Left cardiac atrium (tissue), 4 donors: Measurements from ENCODE around the gene IQSEC2. TPM values are rescaled to one million over a fixed set of nuclear protein-coding genes. Genes with fewer than 3 reads are reported as not detected.
A peak's percentile ranks its signal among the peaks of the same experiment; 100 is the strongest.

ENCODE experiments used
- ATAC-seq, 2 donors: fragments of 200-7000 bp; cut with Tn5 transposase; one replicate each; pipeline ENCODE4 v1.9.1; 2020; ENCODE audit warnings: mild to moderate bottlenecking in 2 of 2, moderate library complexity in 2 of 2
- DNase-seq: peaks from one replicate; pipeline ENCODE4 v3.0.0-alpha.2; 2020
- intact Hi-C, 2 donors: fragments of 100-400 bp; cut with DNase I; formaldehyde crosslinking; loops; one replicate each; pipeline versions ENCODE4 v1.14.1 to v1.15.1; 2022 to 2023
- total RNA-seq, 2 donors: library from RNA; stranded (reverse); fragmentation: NEBNext Ultra II Directional; extraction: Animal tissue kit (Norgen Biotek cat#: 25700); gene quantifications; one replicate each; pipeline ENCODE4 v1.2.1, GENCODE V29; 2021
- donor health status: DM: no; HTN: yes; CAD: no.
- donor health status: DM: no; HTN: yes; CAD: no; lungs with severe emphysema.
- donor health status: DM: yes; HTN: yes; CAD: no.
- donor health status: Dilated cardiomyopathy.

The IQSEC2 gene
- total RNA-seq, 2 donors from 2014 or later: 9.1 to 10.8 TPM

GRCh38 chrX:53224860-53225797 is 56.3 kb downstream of the IQSEC2 start, which contains the start of gene KDM5C:
KDM5C (minus strand) TSS chrX:53225207; CDS start chrX:53224889, 318 bp downstream.
- intact Hi-C loops: no loop called here
- DNase-seq: peak; percentile 96
- ATAC-seq: peak; percentile 88 to 93

- ATAC-seq: peak; percentile 21 to 44
- intact Hi-C loops: no loop called here
- no peak for DNase-seq
Observed at GRCh38 chrX:53223955-53224859, 57.2 kb downstream of the IQSEC2 start.

- no peak for ATAC-seq
- intact Hi-C loops: no loop called here
- no peak for DNase-seq
Observed at GRCh38 chrX:53223068-53223693, 58.2 kb downstream of the IQSEC2 start.

Other genes starting within 250 kb of the IQSEC2 start
- gene GPR173, start 232.8 kb downstream of the IQSEC2 start, total RNA-seq: 1 to 10 TPM; 1.3 to 2.8 TPM
- 10 to 100 TPM; 33.5 to 37.4 TPM for gene TSPYL2, start 199.2 kb downstream of the IQSEC2 start, total RNA-seq
- gene KANTR, start 187.4 kb downstream of the IQSEC2 start, total RNA-seq: 1 to 10 TPM; 5.4 to 5.7 TPM
- gene KDM5C, start 56.4 kb downstream of the IQSEC2 start, total RNA-seq: 10 to 100 TPM; 32.5 to 46.3 TPM
- 10 to 100 TPM; 42.8 to 43.3 TPM for gene SMC1A, start 141.1 kb upstream of the IQSEC2 start, total RNA-seq
- under 1 TPM; 0.26 to 0.80 TPM for gene RIBC1, start 141.3 kb upstream of the IQSEC2 start, total RNA-seq
- gene HSD17B10, start 152.8 kb upstream of the IQSEC2 start, total RNA-seq: 100 to 1,000 TPM in 1 of 2 donors, 10 to 100 TPM in 1; 98.9 to 106 TPM